Measurements from ENCODE around the gene U2SURP. TPM values are rescaled to one million over a fixed set of nuclear protein-coding genes. Genes with fewer than 3 reads are reported as not detected.

The U2SURP gene
- total RNA-seq, 1 donor from 2014 or later, result 105 TPM

GRCh38 chr3:143054011-143054410 is 52.6 kb downstream of the U2SURP start:
- Mint-ChIP-seq H3K36me3 (ENCODE audit: unreplicated experiment) (peaks cover 7% of the 10 kb centered on the region), H3K27me3 (ENCODE audit: unreplicated experiment) (no peaks in the 10 kb centered on the region), H3K9me3 (ENCODE audit: unreplicated experiment) (peaks cover 3% of the 10 kb centered on the region), H3K27ac (ENCODE audit: unreplicated experiment) (no peak overlapping the region), H3K4me1 (ENCODE audit: low read depth, unreplicated experiment) (peaks cover 8% of the 10 kb centered on the region), H3K4me3 (ENCODE audit: unreplicated experiment) (no peak overlapping the region)
- TF ChIP-seq CTCF (IDR thresholded peaks at IDR 0.05; ENCODE audit: partially characterized antibody, unreplicated experiment), result no peak
- DNase-seq, result no peak

GRCh38 chr3:143056372-143056771 is 55.0 kb downstream of the U2SURP start:
- Mint-ChIP-seq H3K4me1 (ENCODE audit: low read depth, unreplicated experiment) (peaks cover 18% of the 10 kb centered on the region), H3K27ac (ENCODE audit: unreplicated experiment) (peak overlapping the region; percentile 22), H3K36me3 (ENCODE audit: unreplicated experiment) (peaks cover 4% of the 10 kb centered on the region), H3K9me3 (ENCODE audit: unreplicated experiment) (no peaks in the 10 kb centered on the region), H3K27me3 (ENCODE audit: unreplicated experiment) (no peaks in the 10 kb centered on the region), H3K4me3 (ENCODE audit: unreplicated experiment) (no peak overlapping the region)
- no peak for DNase-seq
- TF ChIP-seq CTCF (IDR thresholded peaks at IDR 0.05; ENCODE audit: partially characterized antibody, unreplicated experiment), result no peak

GRCh38 chr3:143060906-143061305 is 59.5 kb downstream of the U2SURP start:
- Mint-ChIP-seq H3K27me3 (ENCODE audit: unreplicated experiment) (no peaks in the 10 kb centered on the region), H3K4me1 (ENCODE audit: low read depth, unreplicated experiment) (peaks cover 25% of the 10 kb centered on the region), H3K9me3 (ENCODE audit: unreplicated experiment) (peaks cover 4% of the 10 kb centered on the region), H3K36me3 (ENCODE audit: unreplicated experiment) (no peaks in the 10 kb centered on the region), H3K27ac (ENCODE audit: unreplicated experiment) (no peak overlapping the region), H3K4me3 (ENCODE audit: unreplicated experiment) (no peak overlapping the region)
- no peak for DNase-seq
- TF ChIP-seq CTCF (IDR thresholded peaks at IDR 0.05; ENCODE audit: partially characterized antibody, unreplicated experiment), result no peak

GRCh38 chr3:143063018-143063417 is 61.6 kb downstream of the U2SURP start:
- Mint-ChIP-seq H3K9me3 (ENCODE audit: unreplicated experiment) (peaks cover 11% of the 10 kb centered on the region), H3K27me3 (ENCODE audit: unreplicated experiment) (peaks cover 4% of the 10 kb centered on the region), H3K4me3 (ENCODE audit: unreplicated experiment) (no peak overlapping the region), H3K27ac (ENCODE audit: unreplicated experiment) (no peak overlapping the region), H3K4me1 (ENCODE audit: low read depth, unreplicated experiment) (peaks cover 38% of the 10 kb centered on the region), H3K36me3 (ENCODE audit: unreplicated experiment) (no peaks in the 10 kb centered on the region)
- no peak for TF ChIP-seq CTCF (IDR thresholded peaks at IDR 0.05; ENCODE audit: partially characterized antibody, unreplicated experiment)
- DNase-seq, result no peak

- Mint-ChIP-seq H3K9me3 (ENCODE audit: unreplicated experiment) (peaks cover 11% of the 10 kb centered on the region), H3K4me3 (ENCODE audit: unreplicated experiment) (no peak overlapping the region), H3K27ac (ENCODE audit: unreplicated experiment) (no peak overlapping the region), H3K36me3 (ENCODE audit: unreplicated experiment) (no peaks in the 10 kb centered on the region), H3K27me3 (ENCODE audit: unreplicated experiment) (peaks cover 4% of the 10 kb centered on the region), H3K4me1 (ENCODE audit: low read depth, unreplicated experiment) (peaks cover 41% of the 10 kb centered on the region)
- no peak for DNase-seq
- TF ChIP-seq CTCF (IDR thresholded peaks at IDR 0.05; ENCODE audit: partially characterized antibody, unreplicated experiment), result no peak
Observed at GRCh38 chr3:143064777-143065176, 63.4 kb downstream of the U2SURP start.
